HepG2 (cell line): ENCODE measurements around the gene ATP12A.

Source experiments
- CEBPB ChIP-seq: IDR thresholded peaks from 2 replicates; pipeline ENCODE4 v1.6.1; 2011; ENCODE audit warnings: low read depth, low read length, improper control_type of control experiment, borderline replicate concordance
- EZH2 ChIP-seq: conservative IDR thresholded peaks from 2 replicates; pipeline ENCODE4 v1.6.1; 2012; ENCODE audit warnings: mild to moderate bottlenecking, low read depth, low read length, moderate library complexity
- GRHL1 ChIP-seq: sonication (generic); formaldehyde crosslinking; conservative IDR thresholded peaks from 2 replicates; pipeline ENCODE4 v1.8.0; 2022; ENCODE audit warnings: missing genetic modification reagents
- RBM39 ChIP-seq: fragments of 200-400 bp; formaldehyde crosslinking; IDR thresholded peaks from one replicate; pipeline ENCODE4 v1.6.1; 2018; ENCODE audit warnings: antibody characterized with exemption, mild to moderate bottlenecking, low read depth, low read length; ENCODE audit not compliant: poor library complexity, severe bottlenecking
- ZNF121 ChIP-seq: sonication (generic); formaldehyde crosslinking; IDR thresholded peaks from 2 replicates; pipeline ENCODE4 v1.5.0; 2020; ENCODE audit warnings: mild to moderate bottlenecking, missing genetic modification reagents
- ZNF543 ChIP-seq: sonication (generic); formaldehyde crosslinking; IDR thresholded peaks from 2 replicates; pipeline ENCODE4 v1.4.0; 2020; ENCODE audit warnings: mild to moderate bottlenecking, missing genetic modification reagents
- TF ChIP-seq, protein P1 (sequence below): sonication (generic); formaldehyde crosslinking; IDR thresholded peaks from 2 replicates; pipeline ENCODE4 v1.4.0; 2020; ENCODE audit warnings: missing genetic modification reagents, borderline replicate concordance
- TF ChIP-seq, protein P2 (sequence below): sonication (generic); formaldehyde crosslinking; IDR thresholded peaks from 2 replicates; pipeline ENCODE4 v1.8.1; 2022; ENCODE audit warnings: low read depth, mild to moderate bottlenecking, missing genetic modification reagents

GRCh38 chr13:24745516-24745860 is 65.3 kb downstream of the ATP12A start:
- no peak for TF ChIP-seq ZNF121 (CRISPR knock-in tag)
- no peak for TF ChIP-seq EZH2
- TF ChIP-seq, protein P1, sequence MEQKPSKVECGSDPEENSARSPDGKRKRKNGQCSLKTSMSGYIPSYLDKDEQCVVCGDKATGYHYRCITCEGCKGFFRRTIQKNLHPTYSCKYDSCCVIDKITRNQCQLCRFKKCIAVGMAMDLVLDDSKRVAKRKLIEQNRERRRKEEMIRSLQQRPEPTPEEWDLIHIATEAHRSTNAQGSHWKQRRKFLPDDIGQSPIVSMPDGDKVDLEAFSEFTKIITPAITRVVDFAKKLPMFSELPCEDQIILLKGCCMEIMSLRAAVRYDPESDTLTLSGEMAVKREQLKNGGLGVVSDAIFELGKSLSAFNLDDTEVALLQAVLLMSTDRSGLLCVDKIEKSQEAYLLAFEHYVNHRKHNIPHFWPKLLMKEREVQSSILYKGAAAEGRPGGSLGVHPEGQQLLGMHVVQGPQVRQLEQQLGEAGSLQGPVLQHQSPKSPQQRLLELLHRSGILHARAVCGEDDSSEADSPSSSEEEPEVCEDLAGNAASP (CRISPR knock-in tag), result no peak
- TF ChIP-seq, protein P2, sequence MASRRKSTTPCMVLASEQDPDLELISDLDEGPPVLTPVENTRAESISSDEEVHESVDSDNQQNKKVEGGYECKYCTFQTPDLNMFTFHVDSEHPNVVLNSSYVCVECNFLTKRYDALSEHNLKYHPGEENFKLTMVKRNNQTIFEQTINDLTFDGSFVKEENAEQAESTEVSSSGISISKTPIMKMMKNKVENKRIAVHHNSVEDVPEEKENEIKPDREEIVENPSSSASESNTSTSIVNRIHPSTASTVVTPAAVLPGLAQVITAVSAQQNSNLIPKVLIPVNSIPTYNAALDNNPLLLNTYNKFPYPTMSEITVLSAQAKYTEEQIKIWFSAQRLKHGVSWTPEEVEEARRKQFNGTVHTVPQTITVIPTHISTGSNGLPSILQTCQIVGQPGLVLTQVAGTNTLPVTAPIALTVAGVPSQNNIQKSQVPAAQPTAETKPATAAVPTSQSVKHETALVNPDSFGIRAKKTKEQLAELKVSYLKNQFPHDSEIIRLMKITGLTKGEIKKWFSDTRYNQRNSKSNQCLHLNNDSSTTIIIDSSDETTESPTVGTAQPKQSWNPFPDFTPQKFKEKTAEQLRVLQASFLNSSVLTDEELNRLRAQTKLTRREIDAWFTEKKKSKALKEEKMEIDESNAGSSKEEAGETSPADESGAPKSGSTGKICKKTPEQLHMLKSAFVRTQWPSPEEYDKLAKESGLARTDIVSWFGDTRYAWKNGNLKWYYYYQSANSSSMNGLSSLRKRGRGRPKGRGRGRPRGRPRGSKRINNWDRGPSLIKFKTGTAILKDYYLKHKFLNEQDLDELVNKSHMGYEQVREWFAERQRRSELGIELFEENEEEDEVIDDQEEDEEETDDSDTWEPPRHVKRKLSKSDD, result no peak
- no peak for TF ChIP-seq GRHL1 (CRISPR knock-in tag)
- no peak for TF ChIP-seq RBM39
- TF ChIP-seq ZNF543 (CRISPR knock-in tag), result no peak
- no peak for TF ChIP-seq CEBPB
